ENCODE data around the gene VSTM2B.
"Not testable (repeated sequence)": the region's sequence is repeated elsewhere in the genome, so short reads cannot be mapped to it uniquely, and the experiment has no call there.

VSTM2B gene

DNA sequence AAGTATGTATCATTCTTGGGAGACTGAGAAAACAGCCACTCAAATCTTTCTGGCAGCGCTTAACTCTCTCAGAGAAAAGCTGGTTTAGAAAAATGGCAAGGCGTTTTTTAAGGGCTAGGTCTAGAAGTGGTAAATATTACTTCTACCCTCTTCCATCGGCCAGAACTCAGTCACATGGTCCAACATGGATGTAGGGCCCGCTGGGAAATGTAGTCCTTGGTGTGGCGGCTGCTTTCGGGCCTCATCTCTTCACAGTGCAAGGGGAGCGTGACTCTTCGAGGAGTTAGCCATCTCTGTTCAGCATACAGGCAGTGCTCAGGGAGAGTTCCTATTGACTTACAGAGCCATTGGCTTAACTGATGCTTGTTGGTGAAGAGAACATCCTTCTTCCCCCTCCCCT, 6.3 kb downstream of the VSTM2B start:
- DNase-seq = no peak

DNA sequence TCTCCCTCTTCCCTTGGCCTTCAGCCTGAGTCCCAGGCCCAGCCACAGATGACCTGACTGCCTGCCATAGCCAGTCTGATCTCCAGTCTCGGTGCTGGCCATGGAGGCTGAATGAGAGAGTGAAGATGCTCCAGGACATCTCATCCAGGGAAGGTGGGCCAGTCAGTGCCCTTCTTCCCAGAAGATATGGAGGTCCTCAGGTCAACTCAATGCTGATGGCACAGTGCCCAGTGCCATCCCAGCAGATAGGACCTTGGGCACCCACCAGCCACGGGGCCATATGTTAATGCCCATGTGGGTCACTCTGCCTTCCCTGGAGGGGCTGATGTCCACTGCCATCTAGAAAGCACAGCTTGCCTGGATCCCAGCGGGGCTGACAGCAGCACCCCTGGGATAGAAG, 7.2 kb downstream of the VSTM2B start:
- no peak for DNase-seq

DNA sequence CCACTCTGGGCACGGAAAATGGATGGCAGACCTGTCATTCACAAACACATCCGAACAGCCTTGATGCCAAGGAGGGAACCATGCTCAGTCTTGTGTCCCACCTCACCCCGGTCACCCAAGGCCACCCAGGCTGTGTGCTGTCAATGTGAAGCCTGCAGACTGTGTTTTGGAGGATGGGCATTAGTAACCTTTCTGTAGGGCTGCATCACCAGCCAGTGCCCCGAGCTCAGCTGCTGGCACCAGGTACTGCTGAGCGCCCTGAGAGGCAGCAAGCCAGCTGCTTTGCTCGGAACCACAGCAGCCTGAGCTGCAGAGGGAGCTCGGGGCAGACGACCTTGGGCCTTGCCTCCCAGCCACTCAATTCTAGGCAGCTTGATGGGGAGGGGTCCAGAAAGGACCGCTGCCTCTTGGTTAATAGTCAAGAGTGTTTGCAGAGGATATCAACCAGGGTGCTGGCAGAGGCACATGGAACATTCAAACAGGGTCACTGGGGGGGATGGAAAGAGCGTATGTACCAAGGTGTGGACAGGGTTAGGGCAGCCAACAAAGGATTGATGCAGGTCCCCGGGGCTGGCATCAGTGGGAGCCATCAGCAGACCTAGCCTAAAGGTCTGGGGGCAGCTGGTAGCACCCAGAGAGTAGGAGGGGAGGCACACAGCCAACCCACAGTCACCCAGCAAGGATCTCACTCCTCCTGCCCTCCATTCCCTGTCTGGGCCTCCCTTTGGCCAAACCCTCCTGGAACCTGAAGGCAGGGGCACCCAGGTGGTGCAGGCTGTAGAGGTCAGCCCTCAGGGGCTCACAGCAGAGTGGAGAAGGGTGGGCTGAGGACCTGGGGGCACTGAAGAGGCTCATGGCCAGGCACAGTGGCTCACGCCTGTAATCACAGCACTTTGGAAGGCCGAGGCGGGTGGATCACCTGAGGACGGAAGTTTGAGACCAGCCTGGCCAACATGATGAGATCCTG, 8.1 kb downstream of the VSTM2B start:
- DNase-seq = no peak

DNA sequence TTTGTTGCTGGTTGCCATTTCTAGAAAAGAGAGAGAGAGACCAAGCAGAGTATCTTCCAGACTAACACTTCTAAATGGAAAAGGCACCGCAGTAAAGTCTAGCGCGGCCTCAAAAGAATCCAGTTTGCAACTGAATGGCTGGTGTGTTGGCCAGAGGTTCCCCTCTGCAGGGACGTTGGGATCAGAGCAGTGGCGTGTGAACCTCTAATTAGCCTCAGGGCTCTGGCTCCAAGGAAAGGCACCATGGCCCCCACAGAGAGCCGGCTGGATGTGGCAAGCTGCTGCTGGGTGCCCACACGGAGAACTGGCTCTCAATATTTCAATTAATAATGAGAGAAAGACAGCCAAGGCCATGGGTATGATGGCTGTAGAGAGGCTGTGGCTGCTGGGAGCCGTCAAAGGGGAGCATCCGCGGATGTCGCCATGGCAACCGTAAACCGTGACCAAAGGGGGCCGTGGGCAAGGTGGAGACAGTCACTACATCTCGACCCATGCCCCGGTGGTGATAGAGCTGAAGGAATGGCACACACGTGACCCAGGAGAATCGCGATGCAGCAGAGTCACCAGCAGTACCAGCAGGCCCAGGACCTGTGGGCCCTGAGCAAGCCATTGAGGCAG, 9.5 kb downstream of the VSTM2B start:
- no peak for DNase-seq

DNA sequence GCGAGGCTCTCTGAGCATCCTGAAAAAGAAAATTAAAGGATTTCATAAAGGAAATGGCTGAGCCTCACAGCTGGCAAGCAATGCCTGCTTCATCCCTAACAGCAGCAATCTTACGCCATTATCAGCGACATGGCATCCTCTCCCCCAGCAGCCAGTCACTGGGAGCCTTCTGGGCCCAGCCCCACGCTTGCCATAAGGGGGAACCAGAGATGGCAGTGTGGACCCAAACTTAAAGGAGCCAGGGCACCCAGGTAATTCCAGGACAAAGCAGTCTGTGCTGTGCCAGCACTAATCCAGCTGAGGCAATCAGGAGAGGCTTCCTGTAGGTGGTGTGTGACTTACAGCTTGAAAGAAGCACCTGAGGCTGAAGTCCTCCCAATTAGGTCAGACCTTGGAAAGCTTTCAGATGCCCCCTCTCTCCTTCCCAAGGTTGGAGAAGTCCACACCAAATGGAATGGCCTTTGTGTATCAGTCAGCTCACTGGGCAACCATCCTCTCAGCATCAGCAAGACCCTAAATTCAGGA, 10.3 kb downstream of the VSTM2B start:
- no peak for DNase-seq

DNA sequence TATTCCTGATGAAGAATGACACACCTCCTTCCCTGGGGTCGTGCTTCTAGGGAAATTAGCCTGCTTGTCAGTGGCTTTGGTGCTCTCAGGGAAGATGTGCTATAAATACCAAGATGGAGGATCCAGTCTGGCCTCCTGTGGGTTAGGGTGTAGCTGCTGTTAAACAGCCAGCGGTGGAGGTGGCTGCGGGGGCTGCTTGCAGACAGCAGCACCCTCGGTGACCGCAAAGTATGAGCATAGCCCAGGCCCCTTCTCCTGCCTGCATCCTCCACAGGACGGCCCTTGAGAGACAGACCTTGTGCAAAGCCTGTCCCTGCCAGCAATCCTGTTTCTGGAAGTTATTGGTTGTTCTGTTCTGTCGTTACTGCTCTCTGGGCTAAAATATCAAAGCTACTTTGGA, 11.4 kb downstream of the VSTM2B start:
- DNase-seq = no peak

DNA sequence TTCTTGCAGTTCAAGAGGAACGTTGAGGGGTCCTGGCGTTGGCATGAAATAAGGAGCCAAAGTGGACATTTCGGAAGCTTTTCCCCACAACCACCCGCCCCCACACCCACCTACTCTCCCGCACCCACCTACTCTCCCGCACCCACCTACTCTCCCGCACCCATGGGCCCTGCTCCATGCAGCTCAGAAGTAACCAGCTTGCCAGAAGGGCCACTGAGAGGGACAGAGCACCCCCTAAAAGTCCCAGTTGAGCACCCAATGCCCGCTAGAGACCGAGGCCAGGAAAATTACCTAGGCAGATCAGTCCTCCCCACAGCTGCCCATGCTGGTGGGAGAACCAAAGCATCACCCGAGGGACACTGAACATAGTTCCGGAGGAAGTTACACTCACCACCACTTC, 11.8 kb downstream of the VSTM2B start:
- DNase-seq = no peak

DNA sequence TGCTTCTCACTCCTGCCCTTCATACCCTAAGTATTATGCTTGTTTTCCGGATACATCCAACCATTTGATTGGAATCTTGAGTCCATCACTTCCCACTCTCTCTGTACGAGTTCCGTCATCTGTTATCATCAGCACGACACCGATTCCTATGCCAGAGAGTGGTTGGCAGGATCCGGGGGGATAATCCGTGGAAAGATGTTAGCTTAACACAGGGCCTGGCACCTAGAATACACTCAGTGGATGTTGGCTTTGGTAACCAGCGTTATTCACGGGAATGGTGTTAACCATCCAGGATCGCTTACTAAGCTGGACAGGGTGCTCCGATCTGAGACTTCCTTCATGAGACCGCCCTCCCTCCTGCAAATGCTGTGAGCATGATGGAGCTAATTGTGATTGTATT, 12.4 kb downstream of the VSTM2B start:
- no peak for DNase-seq

DNA sequence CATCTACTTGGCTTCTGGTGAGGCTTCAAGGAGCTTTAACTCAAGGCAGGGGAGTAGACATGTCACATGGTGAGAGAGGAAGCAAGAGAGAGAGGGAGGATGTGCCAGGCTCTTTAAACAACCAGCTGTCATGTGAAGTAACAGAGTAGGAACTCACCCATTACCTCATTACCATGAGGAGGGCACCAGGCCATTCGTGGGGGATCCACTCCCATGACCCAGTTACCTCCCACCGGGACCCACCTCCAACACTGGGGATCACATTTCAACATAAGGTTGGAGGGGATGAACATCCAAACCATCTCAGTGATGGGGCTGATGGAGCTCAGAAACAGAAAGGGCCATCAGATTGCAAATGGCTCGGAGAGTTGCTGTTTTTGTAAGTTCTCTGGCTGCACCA, 12.9 kb downstream of the VSTM2B start:
- no peak for DNase-seq

DNA sequence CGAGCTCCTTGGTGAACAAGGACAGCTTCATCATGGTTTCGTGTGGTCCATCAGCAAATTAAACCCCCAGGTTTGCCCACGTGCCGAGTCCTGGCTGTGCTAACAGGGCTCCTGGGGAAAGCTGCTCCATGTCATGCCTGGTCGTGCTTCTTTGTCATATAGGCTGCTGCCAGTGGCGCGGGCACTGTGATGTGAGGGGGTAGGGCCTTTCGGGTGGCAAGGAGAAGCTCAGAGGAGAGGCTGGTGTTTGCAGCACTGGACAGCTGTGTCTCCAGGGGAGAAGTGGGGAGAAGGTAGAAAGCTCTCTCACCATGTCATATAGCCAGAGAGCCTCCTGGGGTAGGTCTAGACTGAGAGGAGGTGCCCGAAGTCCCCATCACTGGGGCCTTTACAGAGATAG, 13.3 kb downstream of the VSTM2B start:
- no peak for DNase-seq

DNA sequence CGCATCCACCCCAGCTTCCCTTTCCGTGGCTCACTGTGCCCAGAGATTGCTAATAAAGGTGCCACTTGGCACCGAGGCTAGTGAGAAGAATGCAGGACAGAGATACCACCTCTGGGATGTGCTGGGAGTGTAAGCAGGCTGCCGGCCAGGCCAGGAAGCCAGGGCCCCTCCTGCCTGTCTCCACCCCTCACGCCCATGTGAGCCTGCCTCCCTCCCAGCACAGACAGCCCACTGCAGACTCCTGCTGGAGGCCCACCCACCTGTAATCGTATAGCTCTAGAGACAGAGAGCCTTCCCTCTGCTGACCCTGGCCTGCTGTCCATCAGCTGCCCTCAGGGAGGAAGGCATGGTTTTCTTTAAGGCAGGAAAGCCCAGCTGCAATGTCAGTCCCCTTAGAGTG, 13.9 kb downstream of the VSTM2B start:
- no peak for DNase-seq

DNA sequence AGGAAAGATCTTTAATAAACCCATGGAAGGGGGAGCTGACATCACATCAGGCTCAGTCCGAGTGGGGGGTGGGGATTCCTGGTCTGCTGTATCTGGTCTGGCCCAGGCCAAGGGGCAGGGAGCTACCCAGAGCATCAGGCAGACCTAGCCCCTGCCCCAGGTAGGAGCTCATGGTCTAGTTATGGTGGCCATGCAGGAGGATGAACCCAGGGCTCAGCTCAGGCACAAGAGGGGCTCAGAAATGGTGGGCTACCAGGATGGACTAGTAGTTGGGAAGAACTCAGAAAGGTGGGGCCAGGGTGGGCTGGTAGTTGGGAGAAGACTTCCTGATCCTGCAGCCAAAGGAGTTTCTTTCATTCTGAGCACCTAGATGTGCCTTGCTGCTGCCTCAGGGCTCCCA, 14.3 kb downstream of the VSTM2B start:
- DNase-seq = no peak

DNA sequence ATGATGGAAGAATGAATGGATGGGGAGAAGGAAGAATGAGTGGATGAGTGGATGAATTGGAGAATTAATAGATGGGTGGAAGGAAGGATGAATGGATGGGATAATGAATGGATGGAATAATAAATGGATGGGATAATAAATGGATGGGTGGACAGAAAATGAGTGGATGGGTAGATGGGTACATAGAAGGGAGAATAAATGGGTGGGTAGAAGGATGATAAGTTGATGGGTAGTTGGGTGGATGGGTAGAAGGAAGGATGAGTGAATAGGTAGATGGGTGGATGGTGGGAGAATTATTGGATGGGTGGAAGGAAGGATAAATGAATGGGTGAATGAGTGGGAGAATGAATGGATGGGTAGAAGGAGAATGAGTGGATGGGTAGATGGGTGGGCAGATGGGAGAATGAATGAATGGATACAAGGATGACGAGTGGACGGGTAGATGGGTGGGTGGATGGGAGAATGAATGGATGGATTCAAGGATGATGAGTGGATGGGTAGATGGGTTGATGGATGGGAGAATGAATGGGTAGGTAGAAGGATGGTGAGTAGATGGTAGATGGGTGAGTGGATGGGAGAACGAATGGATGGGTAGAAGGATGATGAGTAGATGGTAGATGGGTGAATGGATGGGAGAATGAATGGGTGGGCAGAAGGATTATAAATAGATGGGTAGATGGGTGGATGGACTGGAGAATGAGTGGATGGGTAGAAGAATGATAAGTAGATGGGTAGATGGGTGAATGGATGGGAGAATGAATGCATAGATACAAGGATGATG, 15.9 kb downstream of the VSTM2B start:
- no peak for DNase-seq

DNA sequence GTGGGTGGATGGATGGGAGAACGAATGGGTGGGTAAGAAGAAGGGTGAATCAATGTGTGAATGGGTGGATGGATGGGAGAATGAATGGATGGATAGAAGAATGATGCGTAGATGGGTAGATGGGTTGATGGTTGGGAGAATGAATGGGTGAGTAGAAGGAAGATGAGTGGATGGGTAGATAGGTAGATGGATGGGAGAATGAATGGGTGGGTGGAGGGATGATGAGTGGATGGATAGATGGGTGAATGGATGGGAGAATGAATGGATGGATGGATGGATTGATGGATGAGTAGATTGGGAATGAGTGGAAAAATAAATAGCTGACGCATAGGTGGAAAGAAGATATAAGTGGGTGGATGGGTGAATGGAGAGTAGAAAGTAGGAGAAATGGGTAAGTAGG, 16.5 kb downstream of the VSTM2B start:
- no peak for DNase-seq

DNA sequence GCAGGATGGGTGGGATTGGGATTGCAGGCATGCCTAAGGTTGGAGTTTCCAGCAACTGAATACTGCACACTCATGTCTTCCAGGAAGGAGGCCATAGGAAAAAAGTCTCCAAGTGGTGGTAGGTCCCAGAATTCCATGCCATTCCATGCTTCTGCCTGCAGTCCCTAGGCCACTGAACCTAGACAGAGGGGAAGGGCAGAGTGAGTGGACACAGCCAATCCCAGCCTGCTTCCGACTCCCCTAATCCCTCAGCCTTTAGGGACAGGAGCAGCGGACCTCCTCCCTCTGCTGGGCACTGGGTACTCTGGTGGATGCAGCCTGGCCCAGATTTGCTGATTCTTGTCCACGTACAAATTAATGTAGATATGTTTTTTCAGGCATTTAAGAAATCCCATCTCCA, 17.0 kb downstream of the VSTM2B start:
- no peak for DNase-seq

DNA sequence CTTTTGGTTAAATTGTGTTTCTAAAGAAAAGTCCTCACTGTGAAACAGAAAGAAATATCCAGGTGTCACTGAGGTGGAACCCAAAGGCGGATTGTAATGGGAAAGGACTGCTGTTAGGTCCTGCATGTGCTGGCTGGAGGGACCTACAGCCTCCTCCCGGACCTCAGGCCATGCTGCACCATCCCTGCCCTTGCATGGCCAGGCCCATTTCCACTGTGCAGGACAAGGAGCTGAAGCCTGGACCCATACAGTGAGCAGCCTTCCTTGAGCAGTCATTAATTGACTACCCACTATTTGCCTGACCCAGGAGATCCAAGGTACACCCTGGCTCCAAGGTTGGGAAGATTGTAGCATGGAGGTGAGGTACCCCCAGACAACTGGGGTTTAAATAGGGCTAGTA, 17.6 kb downstream of the VSTM2B start:
- DNase-seq = no peak

DNA sequence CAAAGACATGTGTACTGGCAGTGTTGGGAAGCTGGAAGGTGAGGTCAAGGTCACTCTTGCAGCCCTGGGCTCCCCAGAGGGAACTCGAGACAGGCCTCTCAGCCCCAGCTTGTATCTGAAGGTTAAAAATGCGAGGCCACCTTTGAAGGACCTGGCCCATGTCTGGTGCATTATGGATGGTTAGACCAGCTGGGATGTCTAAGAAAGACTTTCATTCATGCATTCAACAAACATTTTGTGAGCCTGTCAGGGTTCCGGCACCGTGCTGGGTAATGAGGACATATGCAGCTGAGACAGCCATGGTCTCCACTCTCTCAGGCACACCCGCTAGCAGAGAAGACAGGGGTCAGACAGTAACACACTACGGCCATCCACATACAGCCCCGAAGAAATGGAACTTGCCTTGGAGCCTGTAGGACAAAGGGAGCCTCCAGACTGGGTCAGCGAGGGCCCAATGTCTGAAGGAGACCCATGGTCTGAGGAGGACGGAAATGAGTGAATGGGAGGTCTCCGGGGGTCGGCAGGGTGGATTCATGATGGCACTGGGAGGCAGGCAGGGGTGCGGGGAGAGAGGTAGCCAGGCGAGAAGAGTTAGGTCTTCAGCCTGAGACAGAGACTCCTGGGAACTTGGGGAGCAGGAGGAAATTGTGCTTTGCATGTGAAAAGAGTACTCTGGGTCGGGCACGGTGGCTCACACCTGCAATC, 19.0 kb downstream of the VSTM2B start:
- DNase-seq = no peak

DNA sequence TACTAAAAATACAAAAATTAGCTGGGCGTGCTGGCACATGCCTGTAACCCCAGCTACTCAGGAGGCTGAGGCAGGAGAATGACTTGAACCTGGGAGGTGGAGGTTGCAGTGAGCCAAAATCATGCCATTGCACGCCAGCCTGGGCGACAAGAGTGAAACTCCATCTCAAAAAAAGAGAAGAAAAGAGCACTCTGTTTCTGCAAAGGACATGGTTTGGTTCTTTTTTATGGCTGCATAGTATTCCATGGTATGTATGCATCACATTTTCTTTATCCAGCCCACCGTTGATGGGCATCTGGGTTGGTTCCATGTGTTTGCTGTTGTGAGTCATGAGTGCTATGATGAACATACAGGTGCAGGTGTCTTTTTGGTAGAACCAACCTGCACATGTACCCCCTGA, 19.7 kb downstream of the VSTM2B start:
- DNase-seq = not testable (repeated sequence)

DNA sequence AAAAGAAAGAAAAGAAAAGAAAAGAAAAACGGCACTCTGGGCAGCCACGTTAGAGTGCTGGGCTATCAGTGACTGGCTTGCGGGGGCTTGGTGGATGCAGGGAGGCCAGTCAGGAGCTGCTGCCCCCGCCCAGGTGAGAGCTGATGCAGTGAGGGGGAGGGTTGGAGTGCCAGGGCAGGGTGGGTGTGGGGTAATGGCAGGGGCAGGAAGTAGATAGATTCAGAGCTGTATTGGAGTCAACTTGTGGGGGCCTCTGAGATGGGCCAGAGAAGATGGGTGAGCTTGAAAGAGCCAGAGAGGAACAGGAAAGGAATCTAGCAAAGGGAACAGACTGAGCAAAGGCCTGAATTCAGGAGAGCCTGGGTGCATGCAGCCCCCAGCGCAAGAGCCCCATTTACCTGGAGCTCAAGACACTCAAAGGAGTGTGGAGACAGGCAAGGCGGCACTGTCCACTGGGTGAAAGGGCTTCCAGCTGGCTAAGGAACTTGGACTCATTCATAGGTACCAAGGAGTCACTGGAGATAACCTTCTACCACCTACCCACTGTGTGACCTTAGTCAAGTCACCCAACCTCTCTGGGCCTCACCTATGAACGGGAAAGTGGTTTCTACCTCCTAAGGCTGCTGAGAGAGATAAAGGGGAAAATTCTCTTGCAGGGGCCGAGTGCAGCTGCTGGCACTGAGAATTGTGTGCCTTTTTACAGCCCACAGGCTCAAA, 20.2 kb downstream of the VSTM2B start:
- DNase-seq = no peak

DNA sequence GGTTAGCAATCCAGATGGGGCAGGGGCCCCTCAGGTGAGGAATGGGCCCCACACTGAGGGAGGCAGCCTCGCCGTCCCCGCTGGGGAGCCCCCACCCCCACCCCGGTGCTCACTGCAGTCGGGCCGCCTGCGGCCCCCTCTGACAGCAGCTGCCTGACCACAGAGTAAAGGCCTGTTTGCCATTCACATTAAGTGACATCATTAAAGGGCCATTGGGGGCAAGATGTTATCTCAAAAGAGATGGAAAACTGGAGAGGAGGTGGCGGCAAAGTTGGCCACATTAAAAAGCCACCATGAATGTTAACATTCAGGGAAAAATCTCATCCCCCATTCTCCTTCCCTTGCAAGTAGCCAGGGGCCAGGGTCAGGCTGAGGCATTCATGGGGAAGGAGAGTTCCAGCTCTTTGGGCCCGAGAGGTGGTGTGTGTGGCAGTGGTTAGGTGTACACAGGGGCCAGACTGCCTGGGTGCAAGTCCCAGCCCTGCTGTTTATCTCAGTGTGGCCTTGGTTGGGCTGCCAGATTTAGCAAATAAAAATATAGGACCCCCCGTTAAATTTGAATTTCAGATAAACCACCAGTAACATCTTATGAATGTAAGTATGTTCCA, 20.9 kb downstream of the VSTM2B start:
- no peak for DNase-seq

DNA sequence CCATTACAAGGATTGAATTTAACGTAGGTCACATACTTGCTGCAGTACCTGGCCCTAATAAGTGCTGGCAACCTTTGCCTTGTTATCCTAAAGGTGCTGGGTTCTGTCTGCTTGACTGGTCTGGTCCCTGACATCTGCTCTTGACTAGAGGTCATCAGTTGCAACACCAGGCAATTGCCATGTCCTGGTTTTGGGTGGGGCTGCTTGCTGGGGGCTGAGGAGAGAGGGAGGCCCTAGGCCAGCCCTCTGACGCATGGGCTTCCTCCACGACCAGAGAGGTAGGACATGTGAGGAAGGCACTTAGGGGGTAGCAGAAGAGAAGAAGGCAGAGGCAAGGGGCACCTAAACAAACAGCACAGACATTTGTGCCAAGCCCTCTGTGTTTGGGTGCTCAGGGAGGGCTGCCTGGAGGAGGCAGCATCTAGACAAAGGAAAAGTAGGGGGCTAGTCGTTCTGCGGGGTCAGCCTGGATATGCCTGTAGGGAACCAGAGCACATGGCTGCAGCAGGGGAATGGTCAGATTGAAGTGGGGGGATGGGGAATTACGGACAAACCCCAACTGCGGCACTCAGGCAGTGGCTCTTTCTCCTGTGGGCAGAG, 21.7 kb downstream of the VSTM2B start:
- DNase-seq = no peak

Measured in activated CD4-positive, alpha-beta T cell treated with anti-CD3 and anti-CD28 coated beads for 48 hours (primary cell).